ENCODE data around the gene NLRP1.
A peak's percentile ranks its signal among the peaks of the same experiment; 100 is the strongest.

NLRP1 gene

GRCh38 chr17:5557485-5557884, 26.8 kb downstream of the NLRP1 start:
- no peak for DNase-seq (ENCODE audit: low spot score)

- DNase-seq (ENCODE audit: low spot score), result no peak
These were observed 29.1 kb downstream of the NLRP1 start for GRCh38 chr17:5555254-5555653.

- DNase-seq (ENCODE audit: low spot score), result no peak
These were observed 30.8 kb downstream of the NLRP1 start for GRCh38 chr17:5553479-5553878.

DNA sequence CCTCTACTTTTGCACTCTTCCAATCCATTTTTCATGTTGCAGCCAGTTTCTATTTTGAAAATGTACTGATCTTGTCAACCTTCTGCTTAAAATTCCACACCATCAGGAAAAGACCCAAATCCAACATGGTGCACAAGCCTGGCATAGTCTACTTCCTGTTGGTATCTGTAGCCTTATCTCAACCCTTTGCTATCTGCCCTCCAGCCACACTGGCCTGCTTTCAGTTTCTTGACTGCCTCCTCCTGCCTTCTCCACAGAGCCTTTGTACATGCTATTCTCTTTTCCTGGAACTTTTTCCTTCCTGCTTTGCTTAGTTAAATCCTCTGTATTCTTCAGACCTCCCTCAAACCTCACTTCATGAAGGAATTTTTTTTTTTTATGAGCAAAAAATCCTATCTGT, 31.5 kb downstream of the NLRP1 start:
- DNase-seq (ENCODE audit: low spot score), result no peak

DNA sequence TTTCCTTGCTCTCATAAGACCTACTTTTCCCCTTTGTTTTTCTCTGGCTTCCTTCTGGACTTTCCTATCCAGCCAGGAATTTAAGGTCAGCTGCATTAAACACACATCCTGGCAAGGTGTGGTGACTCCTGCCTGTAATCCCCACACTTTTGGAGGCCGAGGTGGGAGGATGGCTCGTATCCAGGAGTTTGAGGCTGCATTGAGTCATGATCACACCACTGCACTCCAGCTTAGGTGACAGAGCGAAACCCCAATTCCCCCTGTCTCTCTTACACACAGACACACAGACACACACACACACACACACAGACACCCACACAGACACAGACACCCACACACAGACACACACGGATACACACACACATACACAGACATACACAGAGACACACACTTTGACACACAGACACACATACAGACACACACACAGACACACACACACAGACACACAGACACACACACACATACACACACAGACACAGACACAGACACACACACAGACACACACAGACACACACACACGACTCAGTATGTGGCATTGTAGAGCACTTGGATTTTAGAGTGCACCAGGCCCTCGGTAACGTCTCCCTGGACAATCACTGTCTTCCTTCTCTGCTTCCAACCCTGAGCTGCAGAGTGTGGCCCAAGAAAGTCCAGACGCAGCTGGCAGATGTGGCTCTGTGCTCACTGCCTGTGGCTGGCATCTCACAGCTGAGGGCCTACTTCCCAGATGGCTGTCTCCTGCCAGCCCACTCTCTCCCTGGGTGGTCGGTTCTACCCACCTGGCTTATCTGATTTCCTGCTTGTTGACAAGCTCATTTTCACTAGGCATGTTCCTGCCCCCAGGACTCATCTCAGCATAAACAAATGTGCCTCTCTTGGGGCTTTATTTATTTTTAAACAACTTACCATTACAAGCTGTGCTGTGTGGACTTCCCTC, 39.0 kb downstream of the NLRP1 start:
- no peak for DNase-seq (ENCODE audit: low spot score)

DNA sequence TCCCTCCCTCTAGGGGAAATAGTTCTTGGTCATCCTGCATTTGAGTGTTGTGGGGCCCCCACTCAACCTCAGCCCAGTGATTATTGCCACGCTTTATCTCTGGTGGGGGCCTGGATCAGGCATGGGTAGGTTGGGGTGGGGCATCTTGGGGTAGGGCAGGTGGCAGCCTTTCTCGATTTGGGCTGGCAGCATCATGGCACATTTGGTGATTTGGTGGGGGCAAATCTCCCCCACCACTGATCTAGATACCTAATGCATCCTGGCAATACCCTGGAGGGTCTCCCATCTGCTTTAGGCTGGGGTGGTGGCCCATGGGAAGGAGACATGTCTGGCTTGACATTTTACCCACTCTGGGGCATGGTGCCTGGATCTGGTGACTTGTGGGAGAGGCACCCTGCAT, 40.2 kb downstream of the NLRP1 start:
- DNase-seq (ENCODE audit: low spot score), result no peak

DNA sequence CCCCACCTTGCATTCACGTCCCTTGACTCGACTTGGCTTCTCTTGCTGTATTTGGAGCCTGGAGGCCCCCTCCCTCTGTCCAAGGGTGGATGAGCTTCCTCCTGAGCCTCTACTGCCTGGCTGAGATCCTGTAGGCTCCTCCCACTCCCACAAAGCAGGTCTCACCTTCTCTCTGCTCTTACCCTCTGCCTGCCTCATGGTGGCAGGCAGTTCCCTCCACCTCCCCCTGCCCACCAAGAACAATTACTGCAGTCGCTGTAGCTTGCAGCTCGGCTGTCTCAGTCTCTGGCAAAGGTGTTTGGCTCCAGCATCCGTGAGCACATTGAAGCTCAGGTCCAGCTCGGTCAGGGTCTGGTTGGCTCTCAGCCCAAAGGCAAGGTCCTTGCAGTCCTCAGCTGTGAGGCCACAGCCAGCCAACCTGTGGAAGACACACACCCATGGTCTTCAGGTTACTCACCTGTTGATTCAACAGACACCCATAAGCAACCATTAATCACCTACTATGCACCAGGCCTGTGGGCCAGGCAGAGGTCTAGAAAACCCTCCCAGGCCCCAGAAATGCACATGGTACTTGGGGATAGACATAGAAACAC, 42.6 kb downstream of the NLRP1 start:
- DNase-seq (ENCODE audit: low spot score), result no peak

GRCh38 chr17:5540321-5540720, 44.0 kb downstream of the NLRP1 start:
- no peak for DNase-seq (ENCODE audit: low spot score)

- DNase-seq (ENCODE audit: low spot score), result no peak
These were observed 45.0 kb downstream of the NLRP1 start for GRCh38 chr17:5539286-5539685.

- DNase-seq (ENCODE audit: low spot score), result no peak
These were observed 47.3 kb downstream of the NLRP1 start for GRCh38 chr17:5536866-5537650.

- DNase-seq (ENCODE audit: low spot score), result no peak
These were observed 48.9 kb downstream of the NLRP1 start for GRCh38 chr17:5535436-5535835.

GRCh38 chr17:5533486-5534315, 50.6 kb downstream of the NLRP1 start:
- DNase-seq (ENCODE audit: low spot score), result no peak

GRCh38 chr17:5532581-5532980, 51.7 kb downstream of the NLRP1 start:
- DNase-seq (ENCODE audit: low spot score), result no peak

- no peak for DNase-seq (ENCODE audit: low spot score)
These were observed 53.3 kb downstream of the NLRP1 start for GRCh38 chr17:5531085-5531418.

- no peak for DNase-seq (ENCODE audit: low spot score)
These were observed 53.8 kb downstream of the NLRP1 start for GRCh38 chr17:5530265-5531084.

GRCh38 chr17:5527601-5528250, 56.6 kb downstream of the NLRP1 start:
- DNase-seq (ENCODE audit: low spot score), result no peak

- DNase-seq (ENCODE audit: low spot score), result peak; percentile 70
These were observed 57.3 kb downstream of the NLRP1 start for GRCh38 chr17:5526821-5527598.

DNA sequence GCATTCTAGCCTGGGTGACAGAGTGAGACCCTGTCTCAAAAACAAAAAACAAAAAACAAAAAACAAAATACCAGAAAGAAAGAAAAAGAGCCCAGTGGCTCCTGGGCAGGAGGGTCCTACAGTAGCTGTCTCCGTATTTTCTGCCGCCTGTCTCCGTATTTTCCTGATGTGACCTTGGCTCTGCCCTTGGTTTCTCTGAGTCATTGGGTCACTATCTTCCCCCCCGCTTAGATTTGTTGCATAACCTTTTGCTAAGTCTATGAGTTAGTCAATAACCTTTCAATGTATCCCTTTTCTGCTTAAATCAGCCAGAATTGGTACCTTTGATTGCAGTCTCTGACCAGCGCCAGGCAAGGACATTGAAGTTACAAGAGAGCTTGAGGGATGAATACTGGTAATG, 61.1 kb downstream of the NLRP1 start:
- DNase-seq (ENCODE audit: low spot score), result no peak

GRCh38 chr17:5522476-5522875, 61.8 kb downstream of the NLRP1 start:
- DNase-seq (ENCODE audit: low spot score), result no peak

Measured in COLO829 (cell line).